Measurements from ENCODE around the gene PGF.

PGF gene

GRCh38 chr14:74952180-74952665 lies 3.2 kb downstream of the PGF start:
- no peak overlapping the region for H3K4me3 ChIP-seq (ENCODE audit: control insufficient read depth, low read depth, low read length)
- no peak for TF ChIP-seq CTCF (conservative IDR thresholded peaks at IDR 0.05; ENCODE audit: control insufficient read depth, insufficient read depth, low read depth, low read length)
- no peak for DNase-seq (ENCODE audit: low read depth)

- H3K4me3 ChIP-seq (ENCODE audit: control insufficient read depth, low read depth, low read length): no peak overlapping the region
- TF ChIP-seq CTCF (conservative IDR thresholded peaks at IDR 0.05; ENCODE audit: control insufficient read depth, insufficient read depth, low read depth, low read length): no peak
- no peak for DNase-seq (ENCODE audit: low read depth)
Measured at GRCh38 chr14:74951443-74952179, 3.8 kb downstream of the PGF start.

DNA sequence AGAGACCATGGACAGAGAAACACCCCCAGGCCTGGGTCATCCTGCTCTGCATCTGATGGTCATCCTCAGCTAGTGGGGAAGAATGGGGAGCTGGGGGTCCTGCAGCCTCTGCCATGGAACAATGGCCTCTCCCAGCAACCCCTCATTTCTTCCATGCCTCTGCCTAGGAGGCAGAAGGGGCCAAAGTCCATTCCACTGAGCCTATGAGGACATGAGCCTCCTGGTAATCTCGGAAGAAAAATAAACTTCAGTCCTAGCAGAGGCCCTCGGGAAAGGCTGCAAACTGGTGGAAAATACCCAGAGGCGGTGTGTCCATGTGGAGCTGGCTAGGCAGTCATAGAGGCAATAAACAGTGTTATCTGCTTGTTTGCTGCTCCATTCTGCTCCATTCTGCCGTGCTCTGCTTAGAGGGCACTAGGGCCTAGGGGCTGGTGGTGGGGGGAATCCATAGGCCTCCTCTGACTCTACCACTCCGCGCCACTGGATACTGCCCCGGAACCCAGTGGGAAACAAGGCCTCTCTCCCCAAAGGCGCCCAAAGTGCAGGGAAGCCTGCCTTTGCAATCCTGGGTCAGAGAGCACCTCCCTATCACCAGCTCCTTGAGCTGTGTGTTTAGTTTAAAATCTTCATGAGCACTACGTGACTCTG lies 4.5 kb downstream of the PGF start:
- no peak for DNase-seq (ENCODE audit: low read depth)
- H3K4me3 ChIP-seq (ENCODE audit: control insufficient read depth, low read depth, low read length): no peak overlapping the region
- no peak for TF ChIP-seq CTCF (conservative IDR thresholded peaks at IDR 0.05; ENCODE audit: control insufficient read depth, insufficient read depth, low read depth, low read length)

DNA sequence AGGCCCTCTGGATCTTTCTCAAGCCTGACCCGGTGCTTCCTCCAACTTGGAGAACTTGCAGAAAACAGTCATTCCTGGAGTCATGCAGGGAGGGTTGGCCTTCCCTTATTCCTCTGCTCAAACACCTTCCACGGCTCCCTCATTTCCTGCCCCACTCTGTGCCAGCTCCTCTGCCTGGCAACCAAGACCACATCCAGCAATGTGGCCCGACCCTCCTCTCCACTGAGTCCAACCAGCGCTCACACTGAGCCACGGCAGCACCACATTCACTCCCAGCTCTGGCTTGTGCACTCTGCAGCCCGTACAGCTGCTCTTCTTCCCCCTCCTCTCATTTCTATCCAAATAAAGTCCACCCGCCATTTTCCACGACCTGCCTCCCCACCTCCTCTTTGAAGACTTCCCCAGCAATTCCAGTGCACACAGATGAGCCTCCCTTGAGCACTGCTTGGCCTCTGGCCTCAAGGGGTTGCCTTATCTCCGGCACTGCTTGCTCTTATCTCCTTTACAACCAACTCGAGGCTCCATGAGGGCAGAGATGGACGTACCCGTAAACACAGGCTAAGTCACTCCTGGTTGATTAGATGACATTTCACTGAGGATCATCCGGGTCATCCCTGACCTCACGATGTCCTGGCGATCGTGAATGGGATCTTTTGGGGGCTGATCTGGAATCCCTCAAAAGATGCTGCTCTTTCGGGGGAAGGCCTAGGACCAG lies 5.4 kb downstream of the PGF start:
- no peak for DNase-seq (ENCODE audit: low read depth)
- TF ChIP-seq CTCF (conservative IDR thresholded peaks at IDR 0.05; ENCODE audit: control insufficient read depth, insufficient read depth, low read depth, low read length): no peak
- no peak overlapping the region for H3K4me3 ChIP-seq (ENCODE audit: control insufficient read depth, low read depth, low read length)

- no peak for DNase-seq (ENCODE audit: low read depth)
- TF ChIP-seq CTCF (conservative IDR thresholded peaks at IDR 0.05; ENCODE audit: control insufficient read depth, insufficient read depth, low read depth, low read length): no peak
- H3K4me3 ChIP-seq (ENCODE audit: control insufficient read depth, low read depth, low read length): no peak overlapping the region
Measured at GRCh38 chr14:74949191-74949601, 6.2 kb downstream of the PGF start.

DNA sequence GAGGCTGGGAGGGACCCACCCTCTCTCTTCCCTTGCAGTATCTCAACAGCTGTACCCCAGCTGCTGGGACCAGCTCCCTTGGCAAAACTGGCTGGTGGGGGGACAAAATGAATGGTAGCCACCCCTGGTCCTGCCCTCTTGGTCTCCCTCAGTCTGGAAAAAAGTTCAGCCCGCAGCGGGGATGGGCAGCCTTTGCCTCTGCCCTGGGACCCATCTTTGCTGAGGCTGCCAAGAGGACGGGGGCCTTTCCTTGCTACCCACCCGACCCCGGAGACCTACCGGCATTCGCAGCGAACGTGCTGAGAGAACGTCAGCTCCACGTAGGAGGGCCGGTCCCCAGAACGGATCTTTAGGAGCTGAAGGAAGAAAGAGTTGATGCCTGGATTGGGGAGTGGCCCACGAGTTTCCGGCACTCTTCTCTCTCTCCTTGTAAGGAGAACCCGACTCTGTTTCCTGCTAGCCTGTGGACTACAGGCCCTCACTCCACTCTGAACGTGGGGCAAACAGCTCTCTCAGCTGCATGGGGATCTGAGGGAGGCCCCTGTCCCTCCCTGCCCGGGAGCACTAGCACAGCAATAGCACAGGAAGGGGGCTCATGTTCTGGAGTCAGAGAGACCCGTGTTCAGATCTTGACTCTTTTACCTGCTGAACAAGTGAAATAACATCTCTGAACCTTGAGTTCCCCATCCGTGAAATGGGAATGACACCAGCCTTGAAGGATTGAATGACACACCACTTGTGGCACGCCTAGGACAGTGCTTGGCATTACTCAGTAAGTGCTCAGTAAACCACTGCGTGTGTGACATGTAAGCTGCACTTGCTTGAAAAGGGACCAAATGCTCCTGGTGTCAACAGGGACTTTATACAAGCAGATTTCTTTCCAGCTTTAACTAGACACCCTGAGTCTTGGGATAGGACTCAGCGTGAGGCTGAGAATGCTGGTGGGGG lies 6.9 kb downstream of the PGF start:
- TF ChIP-seq CTCF (conservative IDR thresholded peaks at IDR 0.05; ENCODE audit: control insufficient read depth, insufficient read depth, low read depth, low read length): no peak
- DNase-seq (ENCODE audit: low read depth): no peak
- H3K4me3 ChIP-seq (ENCODE audit: control insufficient read depth, low read depth, low read length): no peak overlapping the region
